Cerebellar nuclear complex (tissue), 1 donor: ENCODE data around the gene ADARB2.

Source experiments
- DNase-seq, 2 experiments: peaks; one replicate each; lab custom pipeline; 2025; lab: John Stamatoyannopoulos, UW

Gene ADARB2

GRCh38 chr10:1154531-1155295 is 582.6 kb downstream of the ADARB2 start:
- no peak for DNase-seq

GRCh38 chr10:1153805-1154351 is 583.4 kb downstream of the ADARB2 start:
- DNase-seq, result no peak

GRCh38 chr10:1153251-1153763 is 584.0 kb downstream of the ADARB2 start:
- DNase-seq, result peak in 1 of 2 experiments; percentile 9

GRCh38 chr10:1152386-1153250 is 584.7 kb downstream of the ADARB2 start:
- DNase-seq, result no peak

- DNase-seq, result no peak
Measured at GRCh38 chr10:1151076-1152033, 586.0 kb downstream of the ADARB2 start.

- no peak for DNase-seq
Measured at GRCh38 chr10:1150638-1150955, 586.7 kb downstream of the ADARB2 start.

- DNase-seq, result no peak
Measured at GRCh38 chr10:1149793-1150637, 587.3 kb downstream of the ADARB2 start.

- DNase-seq, result no peak
Measured at GRCh38 chr10:1148855-1149605, 588.3 kb downstream of the ADARB2 start.

- DNase-seq, result no peak
Measured at GRCh38 chr10:1147810-1148209, 589.5 kb downstream of the ADARB2 start.

- no peak for DNase-seq
Measured at GRCh38 chr10:1142596-1142995, 594.7 kb downstream of the ADARB2 start.

- DNase-seq, result no peak
Measured at GRCh38 chr10:1141701-1142100, 595.6 kb downstream of the ADARB2 start.

- no peak for DNase-seq
Measured at GRCh38 chr10:1141261-1141660, 596.1 kb downstream of the ADARB2 start.

GRCh38 chr10:1138529-1138928 is 598.8 kb downstream of the ADARB2 start:
- no peak for DNase-seq

GRCh38 chr10:1137499-1138163 is 599.7 kb downstream of the ADARB2 start:
- no peak for DNase-seq

GRCh38 chr10:1136268-1136667 is 601.1 kb downstream of the ADARB2 start:
- DNase-seq, result no peak

- no peak for DNase-seq
Measured at GRCh38 chr10:1134156-1134555, 603.2 kb downstream of the ADARB2 start.

GRCh38 chr10:1133495-1134045 is 603.8 kb downstream of the ADARB2 start:
- DNase-seq, result no peak

- DNase-seq, result no peak
Measured at GRCh38 chr10:1132584-1132983, 604.7 kb downstream of the ADARB2 start.
